K562 (cell line): ENCODE measurements around the gene SDK1. TPM values are rescaled to one million over a fixed set of nuclear protein-coding genes. Genes with fewer than 3 reads are reported as not detected.

Source experiments
- ATAC-seq: fragments of 200-7000 bp; cut with Tn5 transposase; 3 replicates; pipeline ENCODE4 v1.9.1; 2020; ENCODE audit warnings: moderate library complexity
- BruUV-seq: library from RNA; stranded (reverse); fragments of 400-500 nt; replicated peaks from 2 replicates; lab custom pipeline; 2021; lab: Mats Ljungman, UMichigan
- CTCF ChIA-PET: fragments of 300-600 bp; formaldehyde crosslinking; extraction: SDS; loops from one replicate; lab custom pipeline; 2021; ENCODE audit warnings: low intra/inter-chr PET ratio; lab: Yijun Ruan, JAX
- POLR2A ChIA-PET: fragments of 300-600, 350-650 bp; sonication (Branson Sonifier 250); formaldehyde crosslinking; extraction: SDS; loops from one replicate; lab custom pipeline; 2021; ENCODE audit warnings: antibody characterized with exemption, inconsistent platforms; lab: Yijun Ruan, JAX
- DNase-seq, 4 experiments: peaks; one replicate each; pipeline versions ENCODE4 v3.0.0 to v3.0.0-alpha.2; 2011 to 2018; ENCODE audit warnings: low spot score in 3 of 4, mixed read lengths in 3 of 4; ENCODE audit errors: extremely low read depth in 1 of 4
- FAIRE-seq: peaks from 2 replicates; lab custom pipeline; 2011; peaks lifted over from hg19 to GRCh38; lab: Jason Lieb, UNC
- H2AFZ ChIP-seq: 2 replicates; pipeline ENCODE4 v1.6.0; 2011; ENCODE audit warnings: low read depth, low read length, control low read depth, inconsistent platforms
- H3K27ac ChIP-seq: fragments of 200-600 bp; 3 replicates; pipeline ENCODE4 v1.8.0; 2011; ENCODE audit warnings: low read depth, mild to moderate bottlenecking, control low read depth, inconsistent platforms, low read length, moderate library complexity, mixed read lengths; ENCODE audit errors: extremely low read depth
- H3K27me3 ChIP-seq, 2 experiments: fragments of 300-600 bp in 1 of 2; 2 replicates in 1 of 2; 3 replicates in 1 of 2; pipeline versions ENCODE4 v1.6.0 to v1.8.0; 2011; ENCODE audit warnings: inconsistent platforms in 2 of 2, low read length in 2 of 2, mild to moderate bottlenecking in 1 of 2, mixed read lengths in 1 of 2, moderate library complexity in 1 of 2; ENCODE audit not compliant: control insufficient read depth in 2 of 2, insufficient read depth in 2 of 2
- H3K36me3 ChIP-seq: fragments of 300-600 bp; 3 replicates; pipeline ENCODE4 v1.8.0; 2011; ENCODE audit warnings: mild to moderate bottlenecking, low read length, inconsistent platforms; ENCODE audit not compliant: control insufficient read depth, insufficient read depth
- H3K4me1 ChIP-seq, 2 experiments: fragments of 200-600 bp in 1 of 2; replicated peaks in 1 of 2; 2 replicates in 1 of 2; 3 replicates in 1 of 2; pipeline versions ENCODE4 v1.5.1 to v1.8.0; 2011; ENCODE audit warnings: inconsistent platforms in 2 of 2, low read length in 2 of 2, mild to moderate bottlenecking in 1 of 2, mixed read lengths in 1 of 2, moderate library complexity in 1 of 2; ENCODE audit not compliant: control insufficient read depth in 2 of 2, insufficient read depth in 2 of 2
- H3K4me2 ChIP-seq: 2 replicates; pipeline ENCODE4 v1.6.1; 2011; ENCODE audit warnings: low read length, control low read depth, inconsistent platforms, mixed read lengths; ENCODE audit not compliant: insufficient read depth
- H3K4me3 ChIP-seq: fragments of 200-600 bp; sonication (generic), shearing (Covaris generic); 2 replicates; pipeline ENCODE4 v1.5.1; 2016; ENCODE audit warnings: control low read depth, inconsistent platforms
- H3K79me2 ChIP-seq: fragments of 200-600 bp; 3 replicates; pipeline ENCODE4 v1.8.0; 2011; ENCODE audit warnings: low read length, inconsistent platforms; ENCODE audit not compliant: control insufficient read depth, insufficient read depth
- H3K9ac ChIP-seq, 2 experiments: 2 replicates each; pipeline versions ENCODE4 v1.6.0 to v1.6.1; 2011; ENCODE audit warnings: low read depth in 2 of 2, low read length in 2 of 2, control low read depth in 1 of 2, inconsistent platforms in 1 of 2, mild to moderate bottlenecking in 1 of 2, mixed read lengths in 1 of 2; ENCODE audit not compliant: insufficient read depth in 1 of 2
- H3K9me1 ChIP-seq: one replicate; pipeline ENCODE4 v1.6.0; 2011; ENCODE audit warnings: inconsistent platforms, mild to moderate bottlenecking, low read length, moderate library complexity; ENCODE audit not compliant: control insufficient read depth, insufficient read depth
- H3K9me3 ChIP-seq: replicated peaks from 2 replicates; pipeline ENCODE4 v1.5.1; 2011; ENCODE audit warnings: low read depth, low read length, inconsistent platforms; ENCODE audit not compliant: control insufficient read depth, insufficient read depth
- H4K20me1 ChIP-seq: replicated peaks from 2 replicates; pipeline ENCODE4 v1.6.1; 2011; ENCODE audit warnings: low read length, inconsistent platforms, mixed read lengths; ENCODE audit not compliant: control insufficient read depth, insufficient read depth
- ATF4 ChIP-seq: fragments of 450-650 bp; formaldehyde crosslinking; IDR thresholded peaks from 2 replicates; pipeline ENCODE4 v1.4.0; 2022; ENCODE audit warnings: mild to moderate bottlenecking, moderate library complexity
- E2F5 ChIP-seq: sonication (generic); formaldehyde crosslinking; IDR thresholded peaks from 2 replicates; pipeline ENCODE4 v1.8.0; 2022; ENCODE audit warnings: mild to moderate bottlenecking, missing genetic modification reagents
- EHMT2 ChIP-seq: fragments of 450-650 bp; IDR thresholded peaks from 2 replicates; pipeline ENCODE4 v1.6.1; 2018; ENCODE audit warnings: antibody characterized with exemption
- GTF2E2 ChIP-seq: fragments of 200-800 bp; sonication (Bioruptor generic); IDR thresholded peaks from 2 replicates; pipeline ENCODE4 v1.6.1; 2016; ENCODE audit warnings: missing genetic modification characterization, missing compliant biosample characterization
- HNRNPH1 ChIP-seq: fragments of 200-400 bp; formaldehyde crosslinking; optimal IDR thresholded peaks from 2 replicates; pipeline ENCODE3; 2017; ENCODE audit warnings: low read depth, mild to moderate bottlenecking, low read length, moderate library complexity
- MAX ChIP-seq: sonication (generic); formaldehyde crosslinking; IDR thresholded peaks from 2 replicates; pipeline ENCODE4 v1.9.0; 2022; ENCODE audit warnings: mild to moderate bottlenecking, missing genetic modification reagents
- MXI1 ChIP-seq: IDR thresholded peaks from 2 replicates; pipeline ENCODE4 v1.6.1; 2011; ENCODE audit warnings: low read depth, mild to moderate bottlenecking, improper control_type of control experiment, low read length
- OTX1 ChIP-seq: fragments of 450-650 bp; formaldehyde crosslinking; IDR thresholded peaks from 2 replicates; pipeline ENCODE4 v1.4.0; 2022; ENCODE audit warnings: mild to moderate bottlenecking
- PHF21A ChIP-seq: fragments of 450-650 bp; IDR thresholded peaks from 2 replicates; pipeline ENCODE4 v1.6.1; 2017; ENCODE audit warnings: low read depth, borderline replicate concordance
- SAP30 ChIP-seq: fragments of 200-600 bp; sonication (generic); IDR thresholded peaks from 2 replicates; pipeline ENCODE4 v1.6.1; 2012; ENCODE audit warnings: borderline replicate concordance, low read depth, mild to moderate bottlenecking, moderate library complexity, low read length, control low read depth, inconsistent platforms; ENCODE audit not compliant: insufficient read depth, poor library complexity, severe bottlenecking
- WHSC1 ChIP-seq: IDR thresholded peaks from one replicate; pipeline ENCODE4 v1.6.1; 2012; ENCODE audit warnings: low read length, control low read depth, inconsistent platforms
- ZNF354B ChIP-seq: fragments of 250-450 bp; sonication (Bioruptor Pico); IDR thresholded peaks from 2 replicates; pipeline ENCODE4 v1.4.0; 2020
- ZNF398 ChIP-seq: fragments of 250-450 bp; sonication (Bioruptor Pico); IDR thresholded peaks from 2 replicates; pipeline ENCODE4 v1.8.0; 2021; ENCODE audit warnings: moderate library complexity, mild to moderate bottlenecking, inconsistent platforms
- ZNF583 ChIP-seq: fragments of 250-450 bp; sonication (Bioruptor Pico); IDR thresholded peaks from 2 replicates; pipeline ENCODE4 v1.4.0; 2020
- ZNF76 ChIP-seq: fragments of 250-450 bp; sonication (Bioruptor Pico); IDR thresholded peaks from 2 replicates; pipeline ENCODE4 v1.4.0; 2020; ENCODE audit warnings: mild to moderate bottlenecking, moderate library complexity, borderline replicate concordance
- WGBS: fragments of 100-300 bp; shearing (Covaris generic); methylation state at CpG from one replicate; pipeline ENCODE4 v1.1.6; 2016; ENCODE audit warnings: low coverage, mixed read lengths; ENCODE audit not compliant: insufficient coverage; ENCODE audit errors: missing lambda C conversion rate; 5-methylcytosine and 5-hydroxymethylcytosine counted together
- in situ Hi-C: fragments of 300-500 bp; cut with MboI; formaldehyde crosslinking; loops from 4 replicates; pipeline ENCODE4 v1.15.0; 2018; ENCODE audit warnings: inconsistent platforms, mixed read lengths
- intact Hi-C: fragments of 100-400 bp; cut with micrococcal nuclease; formaldehyde crosslinking; loops from 2 replicates; pipeline ENCODE4 v1.14.2; 2022
- polyA plus RNA-seq, 8 experiments: library from polyadenylated mRNA; depleted of rRNA in 4 of 8; stranded (reverse) in 5 of 8; unstranded in 3 of 8; fragments of >200 nt; fragmentation: Nextera tagmentation in 2 of 8; fragmentation: Illumina TruSeq in 1 of 8; extraction: Ambion mirVana in 2 of 8; extraction: Trizol in 1 of 8; gene quantifications; 2 replicates each; pipeline versions ENCODE4 v1.2.1 to v1.2.3, GENCODE V29; 2011 to 2014; ENCODE audit warnings: inconsistent platforms in 1 of 8, missing spikeins in 1 of 8
- total RNA-seq, 7 experiments: library from RNA; depleted of rRNA in 6 of 7; stranded (reverse); fragments of >200 nt in 6 of 7; fragmentation: Illumina TruSeq in 2 of 7; extraction: Trizol in 2 of 7; gene quantifications; 2 replicates each; pipeline versions ENCODE4 v1.2.1 to v1.2.3, GENCODE V29; 2011 to 2021; ENCODE audit warnings: low replicate concordance in 1 of 7
- TF ChIP-seq, protein P1 (sequence below): sonication (generic); formaldehyde crosslinking; IDR thresholded peaks from 2 replicates; pipeline ENCODE4 v1.8.0; 2022; ENCODE audit warnings: mild to moderate bottlenecking, missing genetic modification reagents

The SDK1 gene
- total and polyA plus RNA-seq, 9 of the 15 experiments (the other 6 are each of a cell fraction or from before 2014, with no cell fraction given), result 0.16 TPM; not detected in 8

DNA sequence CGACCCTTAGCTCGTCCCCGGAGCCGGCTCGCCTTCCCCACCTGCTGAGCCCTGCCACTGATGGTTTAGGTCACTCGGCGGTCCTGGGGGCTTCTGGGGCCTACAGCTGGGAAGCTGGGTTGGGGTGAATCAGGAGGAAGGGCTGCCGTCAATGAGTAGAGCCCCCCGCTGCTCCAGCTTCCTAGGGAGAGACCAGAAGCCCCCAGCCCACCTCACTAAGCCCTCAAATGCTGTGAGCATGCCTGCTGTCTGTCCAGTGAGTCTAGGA lies 885.4 kb downstream of the SDK1 start:
- FAIRE-seq (no peak), ATAC-seq (no peak), DNase-seq (no peak)
- H2AFZ ChIP-seq, result no peak overlapping the region
- H3K9ac ChIP-seq, result no peak overlapping the region
- no peaks in the 10 kb centered on the region for H3K36me3 ChIP-seq
- intact Hi-C loops (no loop called here), in situ Hi-C loops (no loop called here)
- H3K4me2 ChIP-seq, result no peak overlapping the region
- peaks cover 3% of the 10 kb centered on the region; the same call in 1 of the 2 replicates for H4K20me1 ChIP-seq
- H3K4me1 ChIP-seq, result no peaks in the 10 kb centered on the region
- CTCF ChIA-PET, result no interaction called here
- no peaks in the 10 kb centered on the region for H3K79me2 ChIP-seq
- H3K27me3 ChIP-seq, result peaks cover 5 to 37% of the 10 kb centered on the region in 2 experiments; a peak in 3 of 5 replicates
- no TSS peak for BruUV-seq
- H3K9me1 ChIP-seq, result no peaks in the 10 kb centered on the region
- H3K9me3 ChIP-seq, result no peaks in the 10 kb centered on the region
- H3K4me3 ChIP-seq, result no peak overlapping the region
- H3K27ac ChIP-seq, result no peak overlapping the region
- 2% methylated on average over 9 of the region's 9 CpGs for WGBS
- POLR2A ChIA-PET, result interaction anchor here (1.4 kb wide), 1 partner anchor 41 kb away, joined by 3 read pairs; no protein-coding TSS in a partner anchor
- TF ChIP-seq ATF4, result no peak
- TF ChIP-seq PHF21A, result no peak
- no peak for TF ChIP-seq MAX (CRISPR knock-in tag)
- TF ChIP-seq WHSC1, result no peak
- no peak for TF ChIP-seq HNRNPH1
- no peak for TF ChIP-seq ZNF398 (CRISPR knock-in tag)
- TF ChIP-seq EHMT2, result no peak
- TF ChIP-seq OTX1 (CRISPR knock-in tag), result no peak
- TF ChIP-seq, protein P1, sequence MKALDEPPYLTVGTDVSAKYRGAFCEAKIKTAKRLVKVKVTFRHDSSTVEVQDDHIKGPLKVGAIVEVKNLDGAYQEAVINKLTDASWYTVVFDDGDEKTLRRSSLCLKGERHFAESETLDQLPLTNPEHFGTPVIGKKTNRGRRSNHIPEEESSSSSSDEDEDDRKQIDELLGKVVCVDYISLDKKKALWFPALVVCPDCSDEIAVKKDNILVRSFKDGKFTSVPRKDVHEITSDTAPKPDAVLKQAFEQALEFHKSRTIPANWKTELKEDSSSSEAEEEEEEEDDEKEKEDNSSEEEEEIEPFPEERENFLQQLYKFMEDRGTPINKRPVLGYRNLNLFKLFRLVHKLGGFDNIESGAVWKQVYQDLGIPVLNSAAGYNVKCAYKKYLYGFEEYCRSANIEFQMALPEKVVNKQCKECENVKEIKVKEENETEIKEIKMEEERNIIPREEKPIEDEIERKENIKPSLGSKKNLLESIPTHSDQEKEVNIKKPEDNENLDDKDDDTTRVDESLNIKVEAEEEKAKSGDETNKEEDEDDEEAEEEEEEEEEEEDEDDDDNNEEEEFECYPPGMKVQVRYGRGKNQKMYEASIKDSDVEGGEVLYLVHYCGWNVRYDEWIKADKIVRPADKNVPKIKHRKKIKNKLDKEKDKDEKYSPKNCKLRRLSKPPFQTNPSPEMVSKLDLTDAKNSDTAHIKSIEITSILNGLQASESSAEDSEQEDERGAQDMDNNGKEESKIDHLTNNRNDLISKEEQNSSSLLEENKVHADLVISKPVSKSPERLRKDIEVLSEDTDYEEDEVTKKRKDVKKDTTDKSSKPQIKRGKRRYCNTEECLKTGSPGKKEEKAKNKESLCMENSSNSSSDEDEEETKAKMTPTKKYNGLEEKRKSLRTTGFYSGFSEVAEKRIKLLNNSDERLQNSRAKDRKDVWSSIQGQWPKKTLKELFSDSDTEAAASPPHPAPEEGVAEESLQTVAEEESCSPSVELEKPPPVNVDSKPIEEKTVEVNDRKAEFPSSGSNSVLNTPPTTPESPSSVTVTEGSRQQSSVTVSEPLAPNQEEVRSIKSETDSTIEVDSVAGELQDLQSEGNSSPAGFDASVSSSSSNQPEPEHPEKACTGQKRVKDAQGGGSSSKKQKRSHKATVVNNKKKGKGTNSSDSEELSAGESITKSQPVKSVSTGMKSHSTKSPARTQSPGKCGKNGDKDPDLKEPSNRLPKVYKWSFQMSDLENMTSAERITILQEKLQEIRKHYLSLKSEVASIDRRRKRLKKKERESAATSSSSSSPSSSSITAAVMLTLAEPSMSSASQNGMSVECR (CRISPR knock-in tag), result no peak
- TF ChIP-seq ZNF583 (CRISPR knock-in tag), result no peak
- no peak for TF ChIP-seq E2F5 (CRISPR knock-in tag)
- no peak for TF ChIP-seq GTF2E2 (tag)
- TF ChIP-seq MXI1, result no peak
- no peak for TF ChIP-seq ZNF354B (CRISPR knock-in tag)
- no peak for TF ChIP-seq ZNF76 (CRISPR knock-in tag)
- TF ChIP-seq SAP30, result no peak
